HuH-7.5 (cell line): Measurements from ENCODE around the gene M1AP.

Experiments used
- DNase-seq: peaks from one replicate; pipeline ENCODE4 v3.0.0; 2011; ENCODE audit warnings: low spot score

M1AP gene

DNA sequence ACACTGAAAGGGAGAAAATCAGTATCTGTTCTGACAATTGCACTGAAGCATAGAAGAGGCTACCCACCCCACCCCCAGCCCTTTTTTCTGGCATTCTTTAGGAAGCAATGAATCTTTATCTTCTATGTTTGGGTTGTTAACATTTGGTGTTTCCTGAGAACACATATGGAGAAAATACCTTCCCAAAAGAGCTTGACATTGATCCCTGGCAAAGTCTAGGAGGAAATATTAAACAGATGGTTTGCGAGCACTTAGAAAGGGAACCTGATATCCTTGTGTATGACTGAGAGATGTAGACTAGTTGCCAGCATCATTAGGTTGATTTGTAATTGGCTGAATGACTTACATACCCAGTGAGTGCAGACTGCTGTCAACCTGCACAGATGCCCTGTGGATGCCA lies 50.7 kb downstream of the M1AP start:
- DNase-seq: no peak

- no peak for DNase-seq
These were observed 51.5 kb downstream of the M1AP start for GRCh38 chr2:74596584-74596983.

DNA sequence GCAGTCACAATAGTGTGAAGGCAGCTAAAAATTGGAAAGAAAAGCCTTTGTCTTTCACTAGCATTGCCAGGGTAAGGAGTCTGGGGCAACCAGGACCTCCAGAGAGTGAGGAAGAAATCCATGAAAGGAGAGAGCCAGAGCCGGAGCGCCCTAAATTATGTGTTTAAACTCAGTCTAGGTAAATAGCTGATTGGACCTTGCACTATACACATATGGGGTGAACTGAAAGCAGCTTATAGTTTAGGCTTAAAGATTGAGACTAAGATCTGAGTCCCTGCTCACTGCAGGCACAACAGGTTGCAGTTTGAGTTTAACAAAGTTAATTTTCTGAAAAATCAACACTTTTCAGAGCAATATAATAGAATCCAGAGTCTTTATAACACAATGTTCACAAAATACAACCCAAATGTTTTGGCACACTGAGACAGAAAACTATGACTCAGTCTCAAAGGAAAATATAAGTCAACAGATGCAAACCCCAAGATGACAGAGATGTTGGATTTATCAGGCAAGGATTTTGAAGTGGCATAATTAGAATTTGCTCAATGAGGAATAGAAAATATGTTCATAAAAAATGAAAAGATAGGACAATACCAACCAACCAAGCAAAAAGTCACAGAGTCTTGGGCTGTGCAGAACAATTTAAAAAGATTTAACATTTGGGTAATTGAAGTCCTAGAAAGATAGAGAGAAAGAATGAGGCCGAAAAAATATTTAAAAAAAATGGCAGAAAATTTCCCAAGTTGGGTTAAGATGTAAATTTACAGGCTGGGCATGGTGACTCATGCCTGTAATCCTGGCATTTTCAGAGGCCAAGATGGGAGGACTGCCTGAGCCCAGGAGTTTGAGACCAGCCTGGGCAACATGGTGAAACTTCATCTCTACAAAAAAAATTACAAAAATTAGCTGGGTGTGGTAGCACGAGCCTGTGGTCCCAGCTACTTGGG lies 54.0 kb downstream of the M1AP start:
- no peak for DNase-seq

DNA sequence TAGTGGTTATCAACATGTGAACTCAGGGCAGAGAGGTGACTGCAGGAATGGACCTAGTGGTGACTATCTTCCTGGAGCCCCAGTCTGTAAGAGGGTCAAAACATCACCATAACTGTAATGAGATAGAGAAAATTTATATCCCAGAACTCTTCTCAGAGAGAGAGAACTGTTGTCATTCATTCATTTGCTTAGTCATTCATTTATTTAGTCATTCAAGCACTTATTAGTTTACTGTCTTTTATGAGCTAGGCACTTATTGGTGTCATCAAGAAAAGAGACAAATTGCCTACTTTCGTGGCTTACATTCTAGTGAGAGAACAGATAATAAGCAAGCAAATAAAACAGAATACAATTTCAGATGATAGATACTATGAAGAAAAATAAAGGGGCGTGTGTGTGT lies 59.5 kb downstream of the M1AP start:
- DNase-seq: no peak

DNA sequence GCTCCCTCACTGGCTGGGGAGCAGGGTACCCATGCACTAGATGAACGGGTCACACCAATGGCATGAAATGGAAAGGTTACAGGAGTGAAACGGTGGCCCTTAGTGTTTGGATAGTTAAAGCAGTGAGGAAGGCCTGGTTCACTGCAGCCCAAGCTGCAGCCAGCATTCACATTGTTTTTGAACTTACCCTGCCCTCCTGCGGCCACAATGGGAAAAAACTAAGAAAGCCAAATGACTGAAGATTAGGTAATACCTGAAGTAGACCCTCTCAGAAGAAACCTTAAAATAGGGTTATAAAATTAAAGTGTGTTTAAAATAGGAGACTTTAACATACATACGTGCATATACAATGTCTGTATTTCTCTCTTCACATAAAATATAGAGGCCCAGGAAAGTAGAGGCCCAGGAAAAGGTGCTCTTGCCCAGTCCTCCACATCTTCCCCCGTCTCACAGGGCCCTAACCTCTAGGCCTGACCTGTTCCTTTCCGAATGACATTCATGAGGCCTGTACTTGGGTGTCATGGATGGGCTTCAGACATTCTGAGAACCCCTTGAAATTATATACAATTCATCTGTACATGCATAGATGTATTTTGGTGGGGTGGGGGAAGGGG lies 60.4 kb downstream of the M1AP start:
- peak; percentile 31 for DNase-seq

- no peak for DNase-seq
These were observed 62.5 kb downstream of the M1AP start for GRCh38 chr2:74585406-74586185.

DNA sequence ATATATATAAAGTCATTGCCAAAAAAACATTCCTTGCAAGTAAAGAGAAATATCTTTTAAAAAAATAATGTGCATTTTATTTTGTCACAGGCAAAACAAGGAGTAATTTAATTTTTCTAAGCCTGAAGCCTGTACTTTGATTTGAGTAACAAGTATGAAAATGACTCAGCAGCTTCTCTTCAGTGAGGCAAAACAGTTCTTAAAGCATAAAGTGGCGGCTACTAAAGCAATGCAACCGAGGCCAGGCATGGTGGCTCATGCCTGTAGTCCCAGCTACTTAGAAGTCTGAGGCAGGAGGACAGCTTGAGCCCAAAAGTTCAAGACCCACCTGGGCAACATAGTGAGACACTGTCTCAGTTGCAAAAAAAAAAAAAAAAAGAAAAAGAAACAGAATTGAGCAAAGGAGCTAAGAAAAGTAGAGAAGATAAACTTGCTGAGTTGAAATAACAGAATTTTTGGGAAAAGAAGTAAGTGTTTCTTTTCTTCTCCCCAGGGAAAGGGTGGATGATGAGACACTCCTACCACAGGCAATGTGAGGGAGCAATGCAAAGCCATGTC lies 64.0 kb downstream of the M1AP start:
- no peak for DNase-seq

- DNase-seq: no peak
These were observed 64.6 kb downstream of the M1AP start for GRCh38 chr2:74583504-74583903.

DNA sequence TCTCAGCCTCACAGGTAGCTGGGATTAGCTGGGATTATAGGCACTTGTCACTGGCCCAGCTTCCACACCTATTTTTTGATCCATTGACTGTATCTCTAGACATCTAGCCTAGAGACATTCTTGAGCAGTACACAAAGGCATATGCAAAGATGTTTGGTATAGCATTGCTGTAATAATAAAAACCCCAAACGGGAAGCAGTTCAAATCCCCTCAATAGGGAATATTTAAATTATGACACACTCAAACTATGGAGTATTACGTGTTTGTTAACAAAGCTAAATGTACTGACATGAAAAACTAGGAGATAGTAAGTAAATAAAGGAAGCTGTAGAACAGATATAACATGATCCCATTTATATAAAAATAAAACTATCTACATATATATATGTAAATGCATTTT lies 65.9 kb downstream of the M1AP start:
- no peak for DNase-seq

DNA sequence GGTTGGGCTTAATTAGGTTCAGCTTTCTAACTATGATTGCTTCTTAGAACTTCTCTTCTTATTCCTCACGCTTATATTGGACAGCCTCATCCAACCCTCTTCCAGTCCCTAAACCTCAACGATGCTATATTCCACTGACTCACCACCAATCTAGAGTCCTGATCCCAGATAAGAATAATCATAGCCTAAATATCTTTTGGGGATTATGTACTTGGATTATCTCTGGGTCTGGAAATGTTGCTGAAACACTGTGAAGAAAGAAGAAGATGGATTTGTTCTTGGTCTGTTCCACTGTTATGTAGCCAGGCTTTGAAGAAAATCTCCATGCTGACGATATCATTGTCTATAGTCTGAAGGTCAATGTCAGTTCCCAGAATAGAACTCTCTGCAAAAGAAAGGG lies 66.7 kb downstream of the M1AP start:
- DNase-seq: no peak

DNA sequence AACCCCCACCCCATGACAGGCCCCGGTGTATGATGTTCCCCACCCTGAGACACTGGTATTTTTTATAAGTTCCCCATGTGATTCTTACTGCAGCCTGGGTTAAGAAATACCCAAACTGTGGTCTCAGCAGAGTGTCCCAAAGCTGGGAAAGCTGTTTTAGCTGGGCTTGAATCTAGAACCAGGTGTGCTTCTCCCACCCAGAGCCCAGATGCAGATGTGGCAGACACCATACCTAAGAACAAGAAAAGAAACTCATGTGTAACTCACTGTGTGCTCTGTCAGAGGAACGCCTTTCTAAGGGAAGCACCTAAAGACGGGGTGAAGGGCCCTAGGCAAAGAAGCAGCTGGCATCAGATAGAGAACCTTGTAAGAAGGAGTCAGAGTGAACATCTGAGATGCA lies 69.7 kb downstream of the M1AP start:
- no peak for DNase-seq

DNA sequence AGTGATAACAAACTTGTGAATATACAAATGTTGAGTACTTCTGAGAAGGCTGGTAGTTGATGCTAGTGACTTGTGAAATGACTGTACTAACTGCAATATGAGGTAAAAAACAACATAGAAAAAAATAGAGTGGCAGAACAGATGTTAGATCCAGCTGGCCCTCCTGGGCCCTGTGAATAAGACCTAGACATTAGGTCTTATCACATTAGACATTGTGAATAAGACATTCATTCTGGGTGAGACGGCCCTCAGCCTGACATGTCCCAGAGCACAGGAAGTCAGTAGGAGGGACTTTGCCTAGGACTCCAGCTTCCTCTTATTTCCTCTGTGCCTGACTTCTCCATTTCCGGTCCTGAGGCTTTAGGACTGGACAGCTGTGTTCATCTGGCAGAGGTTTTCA lies 70.7 kb downstream of the M1AP start:
- DNase-seq: no peak

DNA sequence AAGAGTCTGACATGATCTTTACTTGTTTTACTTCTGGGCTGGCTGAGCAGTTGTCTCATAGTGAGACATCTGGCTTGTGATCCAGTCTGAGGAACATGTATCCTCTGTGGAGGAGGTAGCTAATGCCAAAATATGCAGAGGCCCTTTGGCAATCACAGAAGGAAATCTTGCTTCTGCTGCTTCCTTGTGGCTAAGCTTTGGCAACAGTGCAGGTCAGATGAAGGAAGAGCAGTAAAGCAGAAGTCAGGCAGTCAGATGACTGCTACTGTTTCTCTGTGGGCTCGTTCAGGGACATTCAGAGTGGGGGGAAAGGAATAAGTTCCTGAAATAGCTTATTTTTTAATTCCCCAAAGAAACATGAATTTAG lies 71.3 kb downstream of the M1AP start:
- DNase-seq: no peak

DNA sequence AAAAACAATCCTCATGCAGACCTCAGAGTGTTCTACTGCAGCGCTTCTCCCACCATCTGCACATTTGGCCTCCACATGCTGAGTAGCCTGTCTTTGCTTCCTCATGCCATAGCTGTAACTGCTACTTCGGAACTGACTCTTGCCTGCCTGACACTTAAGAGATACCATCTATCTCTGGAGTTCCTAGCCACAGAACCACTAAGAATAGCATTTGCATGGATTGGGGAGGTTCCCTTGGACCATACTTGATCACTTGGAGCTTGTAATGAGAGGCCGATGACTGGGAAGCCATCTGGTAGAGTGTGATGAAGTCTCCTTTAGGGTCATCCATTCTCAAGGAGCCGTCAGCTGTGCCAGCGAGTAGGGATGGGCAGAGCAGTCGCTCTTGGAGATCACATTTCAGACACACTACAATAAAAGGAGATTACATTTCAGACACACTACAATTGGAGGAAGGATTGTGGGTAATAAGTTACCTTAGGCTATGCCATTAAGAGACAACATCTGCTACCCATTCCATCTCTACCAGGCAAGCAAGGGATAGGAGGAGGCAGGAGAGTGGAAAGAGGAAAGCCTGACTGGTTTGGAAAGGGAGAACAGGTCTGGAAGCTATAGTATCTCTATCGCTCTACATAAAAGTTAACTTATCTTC lies 71.8 kb downstream of the M1AP start:
- no peak for DNase-seq

DNA sequence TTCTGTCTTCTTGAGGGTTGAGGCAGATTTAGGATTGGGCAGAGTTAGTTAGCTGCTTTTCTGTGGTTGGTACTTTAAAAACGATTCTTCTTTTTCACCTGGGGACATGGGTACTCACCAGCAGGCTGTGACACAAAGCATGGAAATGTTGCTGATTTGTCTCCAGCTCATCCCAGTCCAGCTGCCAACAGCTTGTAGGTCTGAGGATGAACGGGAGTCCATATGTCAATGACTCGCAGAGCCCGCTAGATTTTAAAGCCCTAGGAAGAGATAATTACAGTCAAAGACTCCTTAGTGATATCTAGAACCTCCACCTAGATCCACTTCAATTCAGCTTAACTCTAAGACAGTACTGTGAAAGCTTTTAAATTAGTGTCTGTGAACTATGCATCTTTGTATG lies 72.8 kb downstream of the M1AP start:
- no peak for DNase-seq

DNA sequence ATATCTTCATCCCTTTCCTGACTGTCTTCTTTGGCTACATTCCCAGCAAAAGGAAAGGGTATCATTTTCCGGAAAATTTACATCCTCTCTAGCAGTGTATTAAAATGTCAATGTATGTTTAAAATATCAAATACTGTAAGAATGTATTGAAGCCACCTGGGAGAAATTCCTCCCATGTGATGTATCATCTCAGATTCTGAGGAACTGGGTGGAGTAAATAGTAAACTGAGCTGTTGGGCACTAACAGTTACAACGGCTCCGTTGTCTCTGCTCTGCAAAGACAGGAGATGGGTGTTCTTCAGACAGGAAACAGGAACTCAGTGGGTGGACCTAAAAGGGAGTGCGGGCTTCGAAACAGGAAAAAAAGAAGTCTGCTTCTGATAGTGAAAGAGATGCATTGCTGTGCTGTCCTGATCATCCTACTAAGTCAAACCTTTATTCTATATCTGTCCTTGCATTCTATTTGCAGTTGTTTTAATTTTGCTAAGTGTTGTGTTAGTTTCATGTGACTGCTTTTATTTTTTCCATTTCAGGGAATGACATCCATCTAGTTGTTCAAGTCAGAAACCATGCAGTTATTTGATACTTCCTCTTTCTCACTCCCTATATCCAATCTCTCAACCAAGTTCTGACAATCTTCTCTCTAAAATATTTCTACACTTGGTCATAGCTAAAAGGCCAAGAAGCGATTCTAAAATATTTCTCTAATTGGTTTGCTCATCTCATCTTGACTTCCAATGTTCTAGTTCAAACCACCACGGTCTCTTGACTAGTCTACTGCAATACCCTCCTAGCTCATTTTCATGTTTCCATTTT lies 74.2 kb downstream of the M1AP start:
- DNase-seq: no peak

- DNase-seq: no peak
These were observed 75.8 kb downstream of the M1AP start for GRCh38 chr2:74572178-74572925.

DNA sequence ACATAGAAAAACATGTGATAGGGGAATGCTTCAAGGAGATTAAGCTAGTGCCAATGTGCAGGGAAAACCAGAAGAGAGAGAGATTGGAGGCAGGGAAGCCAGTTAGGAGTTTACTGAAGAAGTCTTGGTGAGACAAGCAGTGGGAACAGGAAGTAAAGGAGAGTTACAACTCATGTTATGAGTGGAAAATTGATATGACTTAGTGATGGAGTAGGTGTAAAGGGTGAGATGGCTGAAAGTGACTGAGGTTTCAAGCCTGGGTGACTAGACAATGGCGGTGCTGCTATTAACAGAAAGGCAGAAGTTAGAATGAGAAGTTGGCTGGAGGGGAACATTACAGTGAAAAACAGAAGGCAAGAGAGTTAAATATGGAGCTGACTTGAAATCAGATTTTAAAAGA lies 77.1 kb downstream of the M1AP start:
- DNase-seq: no peak

GRCh38 chr2:74569686-74570085 lies 78.4 kb downstream of the M1AP start:
- DNase-seq: no peak

GRCh38 chr2:74567881-74568280 lies 80.2 kb downstream of the M1AP start:
- DNase-seq: no peak

DNA sequence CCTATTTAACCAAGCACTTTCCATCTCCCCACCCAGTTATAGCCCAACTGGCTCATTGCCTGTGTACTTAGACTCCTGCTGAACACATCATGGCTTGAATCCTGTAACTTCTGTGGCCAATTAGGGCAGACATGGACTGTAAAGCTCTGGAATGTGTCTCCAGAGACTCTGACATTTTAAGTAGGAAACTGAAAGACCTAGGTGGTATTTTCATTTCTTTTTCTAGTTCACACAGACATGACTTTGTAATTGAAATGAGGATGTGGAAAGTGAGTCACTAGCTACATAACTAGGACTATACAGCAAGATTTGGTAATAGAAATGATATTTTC lies 81.4 kb downstream of the M1AP start:
- DNase-seq: no peak
